Forelimb muscle (tissue), 1 donor: Measurements from ENCODE around the gene FAM78A. TPM values are rescaled to one million over a fixed set of nuclear protein-coding genes. Genes with fewer than 3 reads are reported as not detected.
"Not testable (repeated sequence)": the region's sequence is repeated elsewhere in the genome, so short reads cannot be mapped to it uniquely, and the experiment has no call there.

Source experiments
- DNase-seq: peaks from one replicate; pipeline ENCODE4 v3.0.0-alpha.2; 2013; ENCODE audit warnings: low read depth
- polyA plus RNA-seq: library from polyadenylated mRNA; unstranded; fragments of 120-200 nt; gene quantifications from one replicate; pipeline ENCODE4 v1.2.1, GENCODE V29; 2013; ENCODE audit not compliant: insufficient read length

Gene FAM78A
- polyA plus RNA-seq, 1 donor: 36.4 TPM

DNA sequence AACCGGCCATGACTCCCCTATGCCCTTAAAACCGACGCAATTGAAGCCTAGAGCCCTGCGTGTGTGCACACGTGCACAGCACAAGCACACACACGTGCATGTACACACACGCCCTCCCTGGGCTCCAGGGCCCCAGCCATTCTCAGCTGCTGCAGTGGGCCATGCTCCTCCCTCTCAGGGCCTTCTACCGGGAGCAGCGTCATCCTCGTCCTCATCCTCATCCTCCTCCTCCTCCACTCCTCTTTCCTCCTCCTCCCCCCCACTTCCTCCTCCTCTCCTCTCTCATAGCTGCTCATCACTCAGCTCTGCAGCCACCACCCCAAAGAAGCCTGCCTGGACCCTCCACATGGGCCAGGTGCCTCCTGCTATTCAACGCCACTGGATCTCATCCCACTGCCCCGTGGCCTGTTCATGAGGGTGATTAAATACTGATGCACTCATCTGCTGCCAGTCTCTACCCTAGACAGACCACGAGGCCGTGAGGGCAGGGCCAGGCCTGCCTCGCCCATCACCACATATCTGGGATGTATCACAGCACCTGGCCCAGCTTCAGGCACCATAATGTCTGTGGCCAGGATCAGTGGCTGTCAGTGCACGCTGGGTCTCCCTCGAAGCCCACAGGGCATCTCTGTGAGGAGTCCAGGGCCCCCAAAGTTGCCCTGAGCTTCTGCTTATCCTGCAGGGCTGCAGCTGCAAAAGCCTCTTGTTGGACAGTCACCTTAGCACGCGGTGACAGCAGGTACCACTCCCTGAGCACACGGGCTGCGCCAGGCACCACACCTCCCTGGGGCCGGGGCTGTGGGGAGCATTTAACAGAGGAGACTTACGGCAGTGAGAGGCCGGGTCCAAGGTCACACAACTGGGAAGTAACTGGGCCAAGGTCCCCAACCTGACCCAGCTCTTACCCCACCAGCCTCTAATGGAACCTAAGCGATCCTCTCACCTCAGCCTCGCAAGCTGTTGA, 9.8 kb downstream of the FAM78A start:
- DNase-seq: no peak

DNA sequence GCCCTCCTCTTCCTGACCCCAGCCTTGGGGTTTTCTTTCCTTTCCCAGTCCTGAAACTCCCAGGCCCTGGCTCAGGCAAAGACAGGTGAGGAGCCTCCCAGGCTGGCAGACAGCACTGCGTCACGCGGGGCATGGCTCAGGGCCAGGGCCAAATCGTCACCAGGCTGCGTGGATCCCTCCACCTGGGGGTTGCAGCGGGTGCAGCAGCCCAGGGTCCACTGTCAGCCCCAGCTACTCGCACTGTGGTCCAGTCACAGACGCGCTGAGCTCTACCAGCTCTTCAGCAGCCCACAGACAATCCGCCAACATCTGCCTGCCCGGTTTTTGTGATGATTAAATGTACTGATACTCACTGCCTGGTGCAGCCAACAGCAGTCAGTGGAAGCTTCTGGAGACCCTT, 12.1 kb downstream of the FAM78A start:
- no peak for DNase-seq

DNA sequence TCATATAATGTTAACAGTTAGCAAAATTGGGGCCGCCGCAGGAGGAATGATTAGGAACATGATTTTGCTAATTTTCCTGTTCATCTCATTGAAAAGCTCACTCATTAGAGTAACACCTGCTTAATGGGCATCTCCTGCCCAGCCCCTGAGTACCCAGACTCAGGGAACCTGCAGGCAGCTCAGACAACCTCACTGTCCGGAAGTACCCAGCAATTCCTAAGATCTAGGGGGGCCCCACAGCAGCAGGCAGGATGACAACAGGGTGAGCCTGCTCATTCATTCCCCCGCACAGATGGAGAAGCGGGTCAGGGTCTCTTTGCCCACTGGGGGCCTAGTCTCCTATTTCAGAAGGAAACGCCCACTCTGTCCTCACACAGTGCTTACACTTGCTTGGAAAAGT, 12.6 kb downstream of the FAM78A start:
- no peak for DNase-seq

DNA sequence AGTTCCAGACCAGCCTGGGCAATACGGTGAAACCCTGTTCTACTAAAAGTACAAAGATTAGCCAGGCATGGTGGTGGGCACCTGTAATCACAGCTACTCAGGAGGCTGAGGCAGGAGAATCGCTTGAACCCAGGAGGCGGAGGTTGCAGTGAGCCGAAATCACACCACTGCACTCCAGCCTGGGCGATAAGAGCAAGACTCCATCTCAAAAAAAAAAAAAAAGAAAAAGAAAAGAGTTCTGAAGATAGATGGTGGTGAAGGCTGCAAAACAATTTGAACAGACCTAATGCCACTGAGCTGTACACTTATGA, 13.3 kb downstream of the FAM78A start:
- DNase-seq: not testable (repeated sequence)

DNA sequence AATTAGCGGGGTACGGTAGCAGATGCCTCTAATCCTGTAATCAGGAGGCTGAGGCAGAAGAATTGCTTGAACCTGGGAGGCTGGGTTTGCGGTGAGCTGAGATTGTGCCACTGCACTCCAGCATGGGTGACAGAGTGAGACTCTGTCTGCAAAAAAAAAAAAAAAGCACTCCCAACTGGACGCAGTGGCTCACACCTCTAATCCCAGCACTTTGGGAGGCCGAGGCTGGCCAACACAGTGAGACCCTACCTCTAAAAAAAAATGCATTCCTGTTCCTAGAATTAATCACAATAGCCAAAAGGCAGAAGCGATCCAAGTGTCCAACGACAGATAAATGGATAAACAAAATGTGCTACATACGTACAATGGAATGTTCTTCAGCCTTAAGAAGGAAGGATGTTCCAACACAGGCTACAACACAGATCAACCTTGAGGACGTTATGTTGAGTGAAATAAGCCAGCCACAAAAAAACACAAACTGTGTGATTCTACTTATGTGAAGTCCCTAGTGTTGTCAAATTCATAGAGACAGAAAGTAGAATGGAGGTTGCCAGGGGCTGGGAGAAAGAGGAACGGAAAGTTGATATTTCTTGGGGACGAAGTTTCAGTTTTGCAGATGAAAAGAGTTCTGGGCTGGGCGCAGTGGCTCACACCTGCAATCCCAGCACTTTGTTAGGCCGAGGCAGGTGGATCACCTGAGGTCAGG, 13.8 kb downstream of the FAM78A start:
- no peak for DNase-seq

DNA sequence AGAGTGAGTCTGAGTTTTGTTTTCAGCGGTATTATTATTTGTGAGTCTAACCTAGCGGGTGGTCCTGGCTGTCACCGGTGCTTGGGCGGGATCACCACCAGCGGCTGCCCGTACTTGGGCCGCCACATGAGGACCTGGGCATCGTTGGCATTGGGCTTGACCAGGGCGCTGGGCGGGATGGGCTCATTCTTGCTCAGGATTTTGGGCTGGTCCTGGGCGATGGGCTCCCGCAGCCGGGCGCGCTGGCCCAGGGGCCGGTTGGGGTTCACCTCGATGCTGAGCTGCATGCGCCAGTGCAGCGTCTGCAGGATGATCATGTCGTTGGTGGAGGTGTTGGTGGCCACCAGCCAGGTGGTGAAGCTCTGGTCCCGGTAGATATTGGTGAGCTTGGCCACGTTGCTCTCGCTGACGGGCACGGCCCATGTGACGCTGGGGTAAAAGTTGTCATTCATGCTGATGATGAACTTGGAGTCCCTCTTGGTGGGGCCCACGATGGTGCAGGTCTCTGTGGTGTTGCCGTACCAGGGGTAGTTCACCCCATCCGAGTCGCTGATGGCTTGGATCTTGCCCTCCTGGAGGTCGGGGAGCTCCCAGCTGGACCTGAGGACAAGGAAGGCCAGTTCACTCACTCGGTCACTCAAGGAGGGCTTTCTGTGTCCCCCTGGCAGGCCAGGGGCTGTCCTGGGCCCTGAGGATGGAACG, 15.4 kb downstream of the FAM78A start:
- no peak for DNase-seq

DNA sequence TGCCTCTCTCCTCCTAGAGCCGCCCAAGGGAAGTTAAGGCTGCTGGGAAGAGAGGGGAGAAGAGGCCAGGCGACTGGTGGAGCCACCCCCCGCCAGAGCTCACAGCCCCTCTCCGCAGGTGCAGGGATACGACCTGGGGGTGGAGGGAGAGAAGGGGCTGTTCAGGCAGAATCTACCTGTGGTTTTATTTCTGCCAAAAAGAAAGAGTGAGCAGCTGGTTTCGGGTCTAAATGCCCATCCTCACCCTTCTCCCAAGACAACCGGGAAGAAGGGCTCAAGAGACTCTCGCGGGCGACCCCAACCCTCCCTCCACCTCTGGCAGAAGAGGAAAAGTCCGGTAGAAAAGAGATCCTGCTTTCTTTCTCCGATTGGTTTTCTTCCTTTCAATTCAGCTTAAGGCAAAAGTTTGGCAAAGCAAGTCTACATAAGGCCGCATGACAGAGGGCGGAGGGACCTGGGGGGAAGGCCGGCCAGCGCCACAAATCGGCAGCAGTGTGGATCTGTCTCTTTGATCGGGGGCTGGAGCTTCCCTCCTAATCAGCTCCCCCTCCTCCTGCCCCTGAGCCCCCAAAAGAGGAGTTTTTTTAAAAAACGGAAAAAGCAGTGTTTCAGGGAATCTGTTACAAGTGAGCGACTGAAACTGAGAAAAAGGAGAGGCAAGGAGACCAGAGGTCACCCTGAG, 16.3 kb downstream of the FAM78A start:
- DNase-seq: no peak

DNA sequence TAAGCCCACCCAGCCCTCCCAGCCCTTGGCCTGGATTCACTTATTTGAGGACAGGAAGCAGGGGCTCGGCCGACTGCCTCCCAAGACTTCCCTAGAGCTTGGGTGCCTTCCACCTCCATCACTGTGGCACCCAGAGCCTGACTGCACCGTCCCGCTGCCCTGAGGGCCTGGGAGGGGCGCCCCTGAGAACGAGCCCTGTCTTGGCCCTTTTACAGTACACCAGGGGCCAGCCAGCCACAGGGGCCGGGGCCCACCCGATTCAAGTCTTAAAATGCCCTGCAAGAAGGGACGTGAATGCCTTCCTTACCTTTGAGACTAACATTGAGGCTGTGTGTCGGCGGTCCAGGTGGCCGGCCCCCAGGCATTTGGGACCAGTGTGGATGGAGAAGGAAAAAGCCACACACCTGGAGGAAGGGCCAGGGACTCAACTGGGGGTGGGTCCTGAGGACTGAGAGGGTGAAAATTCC, 16.8 kb downstream of the FAM78A start:
- no peak for DNase-seq

DNA sequence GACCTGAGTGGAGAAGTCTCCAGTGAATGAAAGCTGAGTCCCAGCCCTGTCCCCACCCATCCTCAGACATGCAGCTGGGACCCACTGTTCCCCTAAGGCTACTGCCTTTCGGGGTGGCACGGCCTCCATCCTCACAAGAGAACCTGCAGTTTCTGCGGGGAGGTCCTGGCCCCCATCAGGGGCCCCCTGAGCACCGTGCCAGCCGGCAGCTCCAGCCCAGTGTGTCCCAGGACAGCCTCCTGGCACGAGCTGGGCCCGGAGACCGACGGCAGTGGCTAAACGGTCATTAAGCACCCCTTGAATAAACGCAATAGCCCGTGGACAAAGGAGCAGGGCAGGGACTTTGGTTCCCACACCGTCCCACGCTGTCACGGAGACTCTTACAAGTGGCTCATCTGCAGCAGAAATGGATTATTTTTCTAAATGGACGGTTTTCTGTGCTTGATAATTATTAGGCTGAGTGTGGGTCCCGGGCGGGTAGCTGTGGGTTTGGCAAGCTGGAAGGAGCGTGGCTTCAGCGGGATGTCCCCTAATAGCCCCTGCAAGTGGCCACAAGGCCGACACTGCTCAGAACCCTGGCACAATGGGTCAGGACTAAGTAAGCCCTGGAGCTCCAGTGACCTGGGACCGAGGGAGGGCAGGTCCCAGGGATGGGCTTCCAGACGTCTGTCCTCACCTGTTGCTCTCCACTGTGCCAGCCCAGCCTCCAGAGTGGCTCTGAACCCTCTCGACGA, 17.4 kb downstream of the FAM78A start:
- DNase-seq: no peak

DNA sequence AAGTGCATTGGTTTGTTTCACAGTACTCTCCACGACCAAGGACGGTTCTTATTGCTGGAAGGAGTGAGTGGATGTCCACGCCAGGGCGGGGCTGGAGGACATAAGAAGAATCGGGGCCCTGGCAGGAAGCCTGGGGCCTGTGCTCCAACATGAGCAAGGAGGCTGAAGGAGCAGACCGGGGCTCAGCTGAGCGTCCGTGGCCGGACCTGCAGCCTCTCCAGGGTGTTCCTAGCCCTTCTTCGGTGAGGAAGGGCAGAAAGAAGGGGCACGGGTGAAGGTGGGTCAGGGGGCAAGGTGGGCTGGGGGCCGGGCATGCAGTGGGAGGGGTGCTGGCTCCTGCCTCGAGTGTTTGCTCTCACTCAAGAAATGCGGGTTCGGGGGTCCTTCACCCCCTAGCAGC, 18.1 kb downstream of the FAM78A start:
- no peak for DNase-seq

DNA sequence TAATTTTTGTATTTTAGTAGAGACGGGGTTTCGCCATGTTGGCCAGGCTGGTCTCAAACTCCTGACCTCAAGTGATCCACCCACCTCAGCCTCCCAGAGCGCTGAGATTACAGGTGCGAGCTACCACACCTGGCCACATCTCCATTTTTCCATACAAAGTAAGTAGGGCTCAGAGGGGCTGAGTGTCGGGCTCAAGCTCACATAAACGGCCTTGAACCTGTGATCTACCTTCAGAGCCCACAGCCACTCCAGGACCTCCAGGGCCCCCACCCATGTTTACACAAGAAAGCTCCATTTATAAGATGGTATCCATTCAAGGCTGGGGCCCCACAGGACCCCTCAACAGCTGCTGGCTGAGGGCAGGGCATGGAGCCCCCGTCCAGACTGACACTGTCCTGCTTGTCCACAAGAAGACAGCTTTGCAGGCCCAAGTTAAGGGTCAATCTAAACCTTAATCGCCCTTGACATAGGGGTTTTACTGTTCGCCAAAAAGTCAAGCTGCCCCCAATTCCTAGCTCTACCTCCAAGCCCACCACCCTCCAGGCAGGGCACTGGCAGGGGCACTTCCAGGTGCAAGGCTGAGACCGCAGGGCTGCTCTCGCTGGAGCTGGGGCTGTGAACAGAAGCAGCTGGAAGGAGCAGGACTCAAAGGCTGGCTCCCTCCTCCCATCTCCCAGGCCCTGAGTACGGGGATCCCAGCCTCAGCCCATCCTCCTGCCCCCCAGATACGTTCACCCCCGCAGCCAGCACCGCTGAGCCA, 18.9 kb downstream of the FAM78A start:
- DNase-seq: no peak

DNA sequence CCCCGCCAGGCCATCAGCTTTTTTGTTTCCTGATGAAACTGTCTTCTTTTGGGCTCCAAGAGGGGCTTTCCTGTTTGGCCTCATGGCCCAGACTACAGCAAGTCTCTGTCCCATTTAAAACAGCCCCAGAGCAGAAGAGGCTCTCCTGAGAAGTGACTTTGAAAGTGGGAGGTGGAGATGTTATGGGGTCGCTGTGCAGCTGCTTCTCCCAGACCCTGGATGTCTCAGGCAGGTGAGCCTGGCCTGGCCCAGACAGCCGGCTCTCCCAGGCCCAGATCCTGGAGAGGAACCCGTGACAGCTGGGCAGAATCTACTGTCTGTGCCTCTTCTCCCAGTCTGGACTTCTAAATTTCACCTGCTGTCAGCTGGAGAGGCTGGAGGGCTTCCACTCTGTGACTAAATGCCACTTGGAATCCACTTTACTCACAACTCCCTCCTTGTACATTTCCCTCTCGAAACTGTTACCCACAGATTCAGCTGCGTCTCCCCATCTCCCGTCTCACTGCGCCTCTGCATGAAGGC, 20.6 kb downstream of the FAM78A start:
- no peak for DNase-seq

DNA sequence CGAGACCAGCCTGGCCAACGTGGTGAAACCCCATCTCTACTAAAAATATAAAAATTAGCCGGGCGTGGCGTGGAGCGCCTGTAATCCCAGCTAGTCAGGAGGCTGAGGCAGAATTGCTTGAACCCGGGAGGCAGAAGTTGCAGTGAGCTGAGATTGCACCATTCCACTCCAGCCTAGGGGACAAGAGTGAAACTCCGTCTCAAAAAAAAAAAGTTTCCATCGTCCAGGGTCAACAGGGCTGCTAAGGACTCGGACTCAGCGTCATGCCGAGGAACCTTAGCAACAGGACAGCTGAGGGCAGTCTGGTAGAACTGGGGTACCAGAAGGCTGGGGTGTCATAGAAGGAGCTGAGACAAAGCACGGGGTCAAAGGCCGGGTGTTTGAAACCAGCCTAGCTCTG, 21.7 kb downstream of the FAM78A start:
- no peak for DNase-seq

DNA sequence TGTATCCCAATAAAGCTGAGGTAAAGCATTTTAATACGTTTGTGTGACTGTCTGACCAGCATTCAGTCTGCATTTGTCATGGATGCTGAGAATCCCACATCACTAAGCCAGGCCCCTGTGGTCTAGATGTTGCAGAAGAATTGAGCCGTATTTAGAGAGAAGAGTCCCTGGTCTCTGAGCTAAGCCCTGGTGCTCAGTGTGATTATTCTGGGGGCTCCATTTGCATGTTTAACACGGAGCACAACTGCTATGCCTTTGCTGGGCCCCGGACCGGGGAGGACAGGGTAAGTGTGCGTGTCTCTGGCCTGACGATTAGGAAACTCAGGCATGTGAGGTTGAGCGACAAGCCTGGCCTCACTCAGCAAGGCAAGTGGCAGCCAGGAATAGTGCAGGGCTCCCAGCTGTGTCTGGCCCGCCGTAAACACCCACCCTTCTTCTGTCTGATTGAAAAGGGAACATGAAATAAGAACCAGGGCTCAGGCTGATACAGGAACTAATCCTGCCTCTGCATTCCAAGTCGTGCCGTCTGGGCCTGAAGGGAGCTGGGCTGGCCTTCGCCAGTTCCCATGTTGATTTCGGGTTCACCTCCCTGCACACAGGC, 22.3 kb downstream of the FAM78A start:
- DNase-seq: no peak

DNA sequence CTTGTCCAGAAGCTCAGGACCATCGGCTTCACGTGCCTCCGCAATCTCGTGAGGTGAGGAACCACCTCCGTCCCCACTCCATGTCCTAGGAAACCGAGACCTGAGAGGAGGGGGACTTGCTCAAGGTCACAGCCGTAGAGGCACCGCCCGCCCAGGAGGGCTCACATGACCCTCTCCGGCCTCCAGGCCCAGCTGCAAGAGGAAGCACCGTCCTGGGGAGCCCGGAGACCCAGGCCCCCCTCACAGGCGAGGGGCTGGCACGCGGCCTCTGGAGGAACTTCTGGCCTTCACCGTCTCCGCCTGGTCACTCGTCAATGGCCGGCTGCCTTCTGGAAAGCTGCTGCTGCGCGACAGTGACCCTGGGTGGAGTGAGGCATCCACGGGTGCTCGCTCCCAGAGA, 24.2 kb downstream of the FAM78A start:
- no peak for DNase-seq

DNA sequence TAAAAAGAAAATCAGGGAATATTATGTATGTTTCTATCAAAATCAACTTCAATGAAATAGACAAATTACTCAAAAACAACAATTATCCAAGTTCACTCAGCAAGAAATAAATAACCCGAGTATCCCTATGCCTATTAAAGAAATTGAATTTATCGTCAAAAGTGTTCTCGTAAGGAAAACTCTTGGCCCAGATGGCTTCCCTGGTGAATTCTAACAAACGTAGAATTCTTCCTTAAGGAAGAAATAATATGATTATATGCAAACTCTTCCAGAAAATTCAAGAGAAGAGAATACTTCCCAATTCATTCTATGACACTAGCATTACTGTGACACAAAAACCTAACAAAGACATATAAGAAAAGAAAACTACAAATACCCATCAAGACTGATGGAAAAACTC, 29.7 kb downstream of the FAM78A start:
- DNase-seq: no peak

DNA sequence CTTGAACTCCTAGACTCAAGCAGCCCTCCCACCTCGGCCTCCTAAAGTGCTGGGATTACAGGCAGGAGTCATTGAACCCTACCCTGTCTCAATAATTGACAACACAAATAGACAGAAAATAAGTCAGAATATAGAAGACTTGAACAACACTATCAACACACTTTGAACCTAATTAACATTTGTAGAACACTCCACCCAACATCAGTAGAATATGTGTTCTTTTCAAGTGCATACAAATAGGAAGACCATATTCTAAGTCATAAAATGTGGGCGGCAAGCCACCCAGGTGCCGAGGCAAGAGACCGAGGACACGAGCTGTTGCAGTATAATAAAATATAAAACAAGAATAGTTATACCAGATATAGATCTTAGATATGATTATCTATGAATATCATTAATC, 32.0 kb downstream of the FAM78A start:
- DNase-seq: not testable (repeated sequence)

DNA sequence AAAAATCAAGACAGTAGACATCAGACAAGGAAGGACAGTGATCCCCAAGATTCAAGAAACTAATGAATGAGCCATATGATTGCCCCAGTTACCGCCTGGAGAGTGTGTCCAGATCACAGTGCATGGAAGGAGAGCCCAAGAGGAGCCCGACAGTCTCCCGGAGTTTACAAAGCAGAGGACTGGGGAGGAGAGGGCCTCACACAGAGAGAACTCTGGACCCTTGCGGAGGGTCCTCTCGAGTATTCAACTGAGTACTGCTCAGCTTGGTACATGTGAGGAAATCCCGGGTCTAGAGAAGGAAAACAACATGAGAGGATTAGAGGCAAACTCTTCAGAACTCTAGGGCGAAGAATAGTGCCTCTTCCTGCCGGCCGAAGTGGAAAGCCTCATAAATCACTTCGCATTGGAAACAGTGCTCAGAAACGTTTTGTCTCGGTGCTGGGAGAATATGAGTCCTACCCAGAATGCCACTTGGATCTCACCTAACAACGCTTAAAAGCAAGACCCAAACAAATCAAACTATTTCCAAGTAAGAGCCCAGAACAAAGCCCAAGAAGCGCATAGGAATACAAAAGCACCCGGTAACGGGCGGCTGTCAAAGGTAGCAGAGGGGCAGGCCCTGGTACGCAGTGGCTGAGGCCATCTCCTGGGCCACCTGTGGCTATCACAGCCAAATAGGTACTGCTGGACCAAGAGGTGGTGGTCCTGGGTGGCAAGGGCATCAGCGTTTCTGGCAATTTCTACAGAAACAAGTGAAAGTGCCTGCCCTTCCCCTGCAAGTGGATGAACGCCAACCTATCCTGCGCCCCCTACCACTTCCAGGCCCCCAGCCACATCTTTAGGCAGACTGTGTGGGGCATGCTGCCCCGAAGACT, 36.0 kb downstream of the FAM78A start:
- no peak for DNase-seq
